ENCODE data around the gene CDC42EP2.

The CDC42EP2 gene

DNA sequence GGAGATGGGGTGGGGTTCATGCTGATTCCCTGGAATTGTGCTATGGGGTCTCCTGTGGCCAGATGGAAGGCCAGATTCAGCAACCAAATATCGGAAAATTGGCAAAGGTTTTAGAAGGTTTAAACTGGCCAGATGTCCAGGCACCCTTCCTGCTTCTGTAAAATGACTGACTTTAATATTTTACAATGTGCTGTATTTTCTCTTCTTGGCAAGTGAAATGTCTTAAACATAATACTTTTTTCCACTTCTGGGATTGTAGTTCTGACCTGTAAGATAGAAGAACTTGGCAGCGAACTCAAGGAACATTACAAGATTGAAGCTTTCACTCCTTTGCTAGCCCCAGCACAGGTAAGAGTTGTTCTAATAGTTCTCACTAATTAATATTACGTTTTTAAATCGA is 35.4 kb upstream of the CDC42EP2 start:
- no peak for DNase-seq (ENCODE audit: insufficient read length, low spot score)
- FAIRE-seq = no peak
- TF ChIP-seq, protein P1, sequence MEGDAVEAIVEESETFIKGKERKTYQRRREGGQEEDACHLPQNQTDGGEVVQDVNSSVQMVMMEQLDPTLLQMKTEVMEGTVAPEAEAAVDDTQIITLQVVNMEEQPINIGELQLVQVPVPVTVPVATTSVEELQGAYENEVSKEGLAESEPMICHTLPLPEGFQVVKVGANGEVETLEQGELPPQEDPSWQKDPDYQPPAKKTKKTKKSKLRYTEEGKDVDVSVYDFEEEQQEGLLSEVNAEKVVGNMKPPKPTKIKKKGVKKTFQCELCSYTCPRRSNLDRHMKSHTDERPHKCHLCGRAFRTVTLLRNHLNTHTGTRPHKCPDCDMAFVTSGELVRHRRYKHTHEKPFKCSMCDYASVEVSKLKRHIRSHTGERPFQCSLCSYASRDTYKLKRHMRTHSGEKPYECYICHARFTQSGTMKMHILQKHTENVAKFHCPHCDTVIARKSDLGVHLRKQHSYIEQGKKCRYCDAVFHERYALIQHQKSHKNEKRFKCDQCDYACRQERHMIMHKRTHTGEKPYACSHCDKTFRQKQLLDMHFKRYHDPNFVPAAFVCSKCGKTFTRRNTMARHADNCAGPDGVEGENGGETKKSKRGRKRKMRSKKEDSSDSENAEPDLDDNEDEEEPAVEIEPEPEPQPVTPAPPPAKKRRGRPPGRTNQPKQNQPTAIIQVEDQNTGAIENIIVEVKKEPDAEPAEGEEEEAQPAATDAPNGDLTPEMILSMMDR (IDR thresholded peaks at IDR 0.05; ENCODE audit: insufficient read depth, missing control alignments) = no peak

DNA sequence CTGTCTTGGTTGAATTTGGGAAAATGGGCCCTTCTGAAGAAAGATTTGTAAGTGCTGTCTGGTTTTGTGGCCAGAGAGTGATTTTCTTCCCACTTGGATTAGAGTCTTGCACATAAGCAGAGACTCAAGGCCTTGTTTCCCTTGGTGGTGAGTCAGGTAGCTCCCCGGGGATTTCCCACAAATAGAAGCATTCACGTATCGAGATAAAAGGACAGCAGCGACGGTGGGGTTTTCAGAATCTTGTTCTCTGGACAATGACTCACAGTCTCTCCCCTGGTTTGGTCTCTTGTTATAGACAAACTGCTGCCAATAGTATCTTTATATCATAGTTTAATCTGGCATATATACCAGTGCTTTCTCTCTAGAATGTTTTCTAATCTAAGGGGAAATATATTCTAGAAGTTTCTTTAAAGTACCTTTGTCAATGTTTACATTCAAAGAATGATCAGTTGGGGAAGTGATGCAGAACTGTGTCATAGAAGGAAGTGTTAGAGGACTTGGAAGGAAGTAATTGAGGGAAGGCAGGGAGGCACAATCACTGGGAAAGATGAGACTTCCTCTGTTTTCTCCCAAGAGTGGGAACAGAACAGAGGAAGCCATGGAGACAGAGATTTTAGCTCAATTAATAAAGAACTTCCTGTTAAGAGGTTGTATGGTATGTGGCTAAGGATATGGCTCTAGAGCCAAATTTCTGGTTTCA is 34.8 kb upstream of the CDC42EP2 start:
- DNase-seq (ENCODE audit: insufficient read length, low spot score) (no peak), FAIRE-seq (no peak)
- TF ChIP-seq, protein P1 (IDR thresholded peaks at IDR 0.05; ENCODE audit: insufficient read depth, missing control alignments) = no peak

DNA sequence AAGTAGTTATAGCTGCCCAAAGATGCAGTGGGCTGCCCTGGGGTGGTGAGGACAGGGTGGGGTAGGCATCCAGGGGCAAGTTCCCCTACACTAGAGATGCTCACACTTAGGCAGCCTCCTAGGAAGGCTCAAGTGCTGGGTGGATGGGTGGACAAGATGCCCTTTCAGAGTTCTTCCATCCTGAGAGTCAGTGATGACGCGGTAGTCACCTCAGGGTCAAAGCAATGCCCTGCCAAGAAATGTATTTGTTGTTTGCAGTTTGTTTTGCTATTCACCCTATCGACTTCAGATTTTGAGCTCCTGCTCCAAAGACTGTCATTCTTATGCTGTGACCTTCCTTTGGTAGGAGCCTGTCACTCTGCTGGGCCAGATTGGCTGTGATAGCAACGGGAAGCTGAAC is 34.0 kb upstream of the CDC42EP2 start:
- FAIRE-seq = no peak
- TF ChIP-seq, protein P1 (IDR thresholded peaks at IDR 0.05; ENCODE audit: insufficient read depth, missing control alignments) = no peak

DNA sequence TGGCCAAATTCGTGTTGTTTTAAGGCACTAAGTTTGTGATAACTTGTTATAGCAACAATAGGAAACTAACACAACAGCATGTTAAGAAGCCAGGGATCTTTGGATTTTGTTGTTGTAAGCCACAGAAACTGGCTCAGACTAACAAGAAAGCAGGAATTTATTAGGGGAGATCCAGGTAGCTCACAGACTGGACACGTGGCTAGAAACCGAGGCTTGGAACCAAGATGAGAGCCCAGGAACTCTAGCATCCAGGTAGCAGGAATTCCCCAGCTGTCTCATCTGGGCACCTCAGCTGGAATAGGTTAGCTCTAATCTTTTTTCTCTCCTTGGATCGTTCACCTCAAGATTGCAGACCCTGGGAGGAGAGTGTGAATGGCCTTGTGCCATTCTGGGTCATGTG is 28.0 kb upstream of the CDC42EP2 start:
- no peak for DNase-seq (ENCODE audit: insufficient read length, low spot score)
- TF ChIP-seq, protein P1 (IDR thresholded peaks at IDR 0.05; ENCODE audit: insufficient read depth, missing control alignments) = no peak
- FAIRE-seq = no peak

More for the DNA sequence above, 34.0 kb upstream of the CDC42EP2 start:
- no peak for DNase-seq (ENCODE audit: insufficient read length, low spot score)

DNA sequence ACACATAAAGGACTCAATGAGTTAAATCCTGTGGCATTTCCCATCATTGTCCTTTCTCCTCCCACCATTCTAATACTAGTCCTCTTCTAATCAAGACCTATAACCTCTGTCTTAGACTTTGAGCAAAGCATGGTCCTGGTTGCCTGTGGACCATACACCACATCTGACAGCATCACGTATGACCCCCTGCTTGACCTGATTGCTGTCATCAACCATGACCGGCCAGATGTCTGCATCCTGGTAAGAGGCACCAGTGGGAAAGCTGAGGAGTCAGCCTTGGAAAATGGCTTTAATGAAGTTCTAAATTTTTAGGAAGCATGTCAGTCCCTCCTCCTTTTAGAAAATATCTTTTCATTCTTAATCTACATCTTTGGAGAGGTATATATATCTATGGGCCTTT is 27.1 kb upstream of the CDC42EP2 start:
- FAIRE-seq = no peak

DNA sequence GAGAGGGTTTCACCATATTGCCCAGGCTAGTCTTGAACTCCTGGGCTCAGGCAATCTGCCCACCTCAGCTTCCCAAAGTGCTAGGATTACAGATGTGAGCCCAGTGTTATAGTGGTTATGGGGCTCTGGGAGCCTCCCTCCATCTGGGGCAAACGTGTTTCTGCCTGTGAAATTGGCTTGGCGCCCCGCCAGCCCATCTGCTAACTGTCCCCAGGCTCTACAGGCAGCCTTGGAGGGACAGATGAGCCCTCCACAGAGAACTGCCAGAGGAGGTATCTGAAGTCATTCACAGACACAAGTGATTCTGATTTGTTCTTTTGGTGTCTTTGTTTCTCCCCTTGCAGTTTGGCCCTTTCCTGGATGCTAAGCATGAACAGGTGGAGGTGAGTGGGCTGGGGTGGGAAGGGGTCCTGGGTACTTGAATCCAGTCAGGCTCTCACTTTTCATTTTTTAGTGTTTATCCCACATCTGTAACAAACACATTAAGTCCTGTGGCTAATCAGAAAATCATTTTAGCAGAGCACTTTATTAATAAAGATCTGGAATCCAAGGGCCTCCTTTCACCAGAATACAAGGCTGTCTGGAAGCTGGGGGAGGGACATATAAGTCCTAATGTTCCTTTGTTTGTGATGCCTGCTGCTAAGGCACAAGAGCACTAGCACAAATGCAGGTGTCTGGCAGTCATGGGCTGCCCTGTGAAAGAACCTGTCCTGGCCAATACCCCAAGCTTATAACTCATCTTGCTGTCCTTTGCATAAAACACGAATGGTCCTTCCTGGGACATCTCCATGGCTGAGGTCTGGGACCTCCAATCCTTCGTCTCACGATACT is 25.7 kb upstream of the CDC42EP2 start:
- DNase-seq (ENCODE audit: insufficient read length, low spot score) (no peak), FAIRE-seq (no peak)
- TF ChIP-seq, protein P1 (IDR thresholded peaks at IDR 0.05; ENCODE audit: insufficient read depth, missing control alignments) = no peak

More for the DNA sequence above, 27.1 kb upstream of the CDC42EP2 start:
- TF ChIP-seq, protein P1 (IDR thresholded peaks at IDR 0.05; ENCODE audit: insufficient read depth, missing control alignments) = no peak
- no peak for DNase-seq (ENCODE audit: insufficient read length, low spot score)

Data from D721Med (cell line).